Trophoblast cell (in vitro differentiated cells and primary cell): ENCODE results near the gene DTWD2.

ENCODE experiments used
- DNase-seq, 2 donors: peaks; one replicate each; pipeline ENCODE4 v3.0.0-alpha.2; 2016
- H2AFZ ChIP-seq: 2 replicates; pipeline ENCODE4 v1.6.1; 2013; ENCODE audit warnings: low read length, moderate library complexity, mild to moderate bottlenecking; ENCODE audit not compliant: insufficient read depth, poor library complexity
- H2AK5ac ChIP-seq: 2 replicates; pipeline ENCODE4 v1.6.1; 2013; ENCODE audit warnings: mild to moderate bottlenecking, low read length
- H2BK120ac ChIP-seq: 2 replicates; pipeline ENCODE4 v1.6.1; 2013; ENCODE audit warnings: low read length, mild to moderate bottlenecking, moderate library complexity; ENCODE audit not compliant: insufficient read depth, poor library complexity
- H2BK12ac ChIP-seq: 2 replicates; pipeline ENCODE4 v1.6.1; 2013; ENCODE audit warnings: mild to moderate bottlenecking, low read length, moderate library complexity
- H2BK5ac ChIP-seq: 2 replicates; pipeline ENCODE4 v1.6.1; 2013; ENCODE audit warnings: low read length, low read depth, moderate library complexity, mild to moderate bottlenecking; ENCODE audit not compliant: poor library complexity
- H3K14ac ChIP-seq: 2 replicates; pipeline ENCODE4 v1.6.1; 2013; ENCODE audit warnings: mild to moderate bottlenecking, low read length
- H3K18ac ChIP-seq: 2 replicates; pipeline ENCODE4 v1.6.1; 2013; ENCODE audit warnings: mild to moderate bottlenecking, low read length
- H3K23ac ChIP-seq: 2 replicates; pipeline ENCODE4 v1.6.1; 2013; ENCODE audit warnings: low read length
- H3K27ac ChIP-seq: 2 replicates; pipeline ENCODE4 v1.5.1; 2013; ENCODE audit warnings: low read depth, mild to moderate bottlenecking, inconsistent platforms, low read length, moderate library complexity
- H3K27me3 ChIP-seq: 2 replicates; pipeline ENCODE4 v1.6.1; 2013; ENCODE audit warnings: inconsistent platforms, mild to moderate bottlenecking, low read length, moderate library complexity; ENCODE audit not compliant: insufficient read depth
- H3K36me3 ChIP-seq, 2 experiments: 1 replicate in 1 of 2; 2 replicates in 1 of 2; pipeline ENCODE4 v1.6.1; 2013; ENCODE audit warnings: low read length in 2 of 2, mild to moderate bottlenecking in 2 of 2, moderate library complexity in 1 of 2; ENCODE audit not compliant: insufficient read depth in 2 of 2, control insufficient read depth in 1 of 2
- H3K4ac ChIP-seq: 2 replicates; pipeline ENCODE4 v1.6.1; 2013; ENCODE audit warnings: low read depth, mild to moderate bottlenecking, low read length, moderate library complexity
- H3K4me1 ChIP-seq, 2 experiments: 1 replicate in 1 of 2; 2 replicates in 1 of 2; pipeline ENCODE4 v1.6.1; 2013; ENCODE audit warnings: low read length in 2 of 2, mild to moderate bottlenecking in 2 of 2, moderate library complexity in 1 of 2; ENCODE audit not compliant: insufficient read depth in 2 of 2, control insufficient read depth in 1 of 2
- H3K4me2 ChIP-seq: 2 replicates; pipeline ENCODE4 v1.6.1; 2013; ENCODE audit warnings: inconsistent platforms, mild to moderate bottlenecking, low read length, moderate library complexity
- H3K4me3 ChIP-seq: 2 replicates; pipeline ENCODE4 v1.5.1; 2013; ENCODE audit warnings: mild to moderate bottlenecking, low read depth, low read length, inconsistent platforms
- H3K79me1 ChIP-seq: one replicate; pipeline ENCODE4 v1.6.1; 2013; ENCODE audit warnings: low read length
- H3K79me2 ChIP-seq: 2 replicates; pipeline ENCODE4 v1.6.1; 2013; ENCODE audit warnings: low read length, mild to moderate bottlenecking; ENCODE audit not compliant: control insufficient read depth, insufficient read depth, poor library complexity
- H3K9ac ChIP-seq: 2 replicates; pipeline ENCODE4 v1.6.1; 2013; ENCODE audit warnings: mild to moderate bottlenecking, low read length
- H3K9me3 ChIP-seq: 2 replicates; pipeline ENCODE4 v1.6.1; 2013; ENCODE audit warnings: low read depth, mild to moderate bottlenecking, control low read depth, inconsistent platforms, low read length; ENCODE audit not compliant: insufficient read depth
- H4K12ac ChIP-seq: 2 replicates; pipeline ENCODE4 v1.6.1; 2013; ENCODE audit warnings: low read depth, mild to moderate bottlenecking, low read length, moderate library complexity
- H4K8ac ChIP-seq: 2 replicates; pipeline ENCODE4 v1.6.1; 2013; ENCODE audit warnings: low read depth, mild to moderate bottlenecking, low read length, moderate library complexity
- H4K91ac ChIP-seq: one replicate; pipeline ENCODE4 v1.6.1; 2013; ENCODE audit warnings: low read depth, mild to moderate bottlenecking, low read length, moderate library complexity
- WGBS: extraction: QIAGEN DNeasy Blood & Tissue Kit; methylation state at CpG from one replicate; pipeline ENCODE4 v1.1.7; 2013; ENCODE audit warnings: missing lambda C conversion rate; ENCODE audit not compliant: insufficient read length, insufficient coverage; ENCODE audit errors: extremely low coverage; 5-methylcytosine and 5-hydroxymethylcytosine counted together

The DTWD2 gene

DNA sequence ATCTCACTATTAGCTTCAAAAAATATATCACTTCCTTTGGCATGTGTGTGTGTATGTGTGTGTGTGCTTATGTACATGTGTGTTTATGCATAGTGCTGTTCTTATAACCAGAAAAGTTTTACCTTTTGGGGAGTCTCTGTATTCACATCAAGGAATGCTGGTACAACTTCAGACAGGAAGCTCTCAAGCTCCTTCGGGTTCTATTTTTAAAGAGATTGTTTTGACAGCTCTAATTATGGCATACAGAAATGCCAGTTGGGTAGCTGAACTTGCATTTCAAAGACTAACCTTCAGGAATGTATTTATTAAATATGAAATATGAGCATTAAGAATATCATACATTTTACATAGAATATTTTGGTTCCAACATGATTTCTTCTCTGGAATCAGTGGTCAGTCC is 163.1 kb downstream of the DTWD2 start:
- Histone ChIP-seq H3K4ac (no peak overlapping the region), H3K27ac (no peak overlapping the region), H4K8ac (no peak overlapping the region), H3K9ac (no peak overlapping the region), H3K18ac (no peak overlapping the region), H2BK5ac (no peak overlapping the region), H3K23ac (no peak overlapping the region), H2BK120ac (no peak overlapping the region), H3K27me3 (no peaks in the 10 kb centered on the region), H3K9me3 (no peaks in the 10 kb centered on the region), H2AK5ac (no peak overlapping the region), H2AFZ (no peak overlapping the region), H3K4me3 (no peak overlapping the region), H4K91ac (no peak overlapping the region), H3K36me3 (no peaks in the 10 kb centered on the region), H3K79me1 (no peaks in the 10 kb centered on the region), H4K12ac (no peak overlapping the region), H3K14ac (no peak overlapping the region), H3K4me2 (no peak overlapping the region), H3K79me2 (no peaks in the 10 kb centered on the region), H3K4me1 (no peaks in the 10 kb centered on the region), H2BK12ac (no peak overlapping the region)
- DNase-seq = no peak
- WGBS = no CpG with 5 or more reads among the region's 1 CpG

DNA sequence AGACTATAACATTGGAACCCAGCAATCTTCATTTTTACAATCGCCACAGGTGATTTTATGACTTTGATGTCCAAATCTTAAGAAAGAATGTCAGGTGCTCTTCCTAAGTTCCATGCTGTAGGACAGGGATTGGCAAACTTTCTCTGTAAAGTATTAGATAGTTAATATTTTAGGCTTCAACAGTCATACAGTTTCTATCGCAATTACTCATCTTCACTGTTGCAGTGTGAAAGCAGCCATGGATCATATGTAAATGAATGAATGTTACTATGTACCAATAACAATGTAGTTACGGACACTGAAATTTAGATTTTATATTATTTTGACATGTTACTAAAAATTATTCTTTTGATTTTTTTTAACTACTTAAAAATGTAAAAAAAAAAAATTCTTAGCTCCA is 169.7 kb downstream of the DTWD2 start:
- H4K12ac ChIP-seq = no peak overlapping the region
- H3K14ac ChIP-seq = no peak overlapping the region
- no peaks in the 10 kb centered on the region for H3K79me1 ChIP-seq
- H3K4me1 ChIP-seq = no peaks in the 10 kb centered on the region
- no peak overlapping the region for H3K23ac ChIP-seq
- no peak overlapping the region for H2AK5ac ChIP-seq
- H2AFZ ChIP-seq = no peak overlapping the region
- no peak overlapping the region for H3K27ac ChIP-seq
- no peaks in the 10 kb centered on the region for H3K27me3 ChIP-seq
- WGBS = no CpG with 5 or more reads among the region's 3 CpGs
- H4K8ac ChIP-seq = no peak overlapping the region
- DNase-seq = no peak
- no peak overlapping the region for H2BK5ac ChIP-seq
- no peak overlapping the region for H3K18ac ChIP-seq
- H3K9ac ChIP-seq = no peak overlapping the region
- no peaks in the 10 kb centered on the region for H3K9me3 ChIP-seq
- H3K4me3 ChIP-seq = no peak overlapping the region
- H4K91ac ChIP-seq = no peak overlapping the region
- no peak overlapping the region for H2BK12ac ChIP-seq
- no peak overlapping the region for H2BK120ac ChIP-seq
- H3K36me3 ChIP-seq = no peaks in the 10 kb centered on the region
- H3K79me2 ChIP-seq = no peaks in the 10 kb centered on the region
- no peak overlapping the region for H3K4ac ChIP-seq
- H3K4me2 ChIP-seq = no peak overlapping the region

- DNase-seq = no peak
- Histone ChIP-seq H3K36me3 (no peaks in the 10 kb centered on the region), H3K9ac (no peak overlapping the region), H3K4ac (no peak overlapping the region), H3K23ac (no peak overlapping the region), H2BK120ac (no peak overlapping the region), H4K12ac (no peak overlapping the region), H3K4me3 (no peak overlapping the region), H4K8ac (no peak overlapping the region), H4K91ac (no peak overlapping the region), H2AK5ac (no peak overlapping the region), H3K27ac (no peak overlapping the region), H3K27me3 (no peaks in the 10 kb centered on the region), H3K18ac (no peak overlapping the region), H3K4me1 (no peaks in the 10 kb centered on the region), H3K79me2 (no peaks in the 10 kb centered on the region), H2BK12ac (no peak overlapping the region), H2BK5ac (no peak overlapping the region), H3K9me3 (peaks cover 3% of the 10 kb centered on the region), H2AFZ (no peak overlapping the region), H3K79me1 (no peaks in the 10 kb centered on the region), H3K4me2 (no peak overlapping the region), H3K14ac (no peak overlapping the region)
- no CpG with 5 or more reads among the region's 2 CpGs for WGBS
Measured at GRCh38 chr5:118808441-118808840, 179.9 kb downstream of the DTWD2 start.

DNA sequence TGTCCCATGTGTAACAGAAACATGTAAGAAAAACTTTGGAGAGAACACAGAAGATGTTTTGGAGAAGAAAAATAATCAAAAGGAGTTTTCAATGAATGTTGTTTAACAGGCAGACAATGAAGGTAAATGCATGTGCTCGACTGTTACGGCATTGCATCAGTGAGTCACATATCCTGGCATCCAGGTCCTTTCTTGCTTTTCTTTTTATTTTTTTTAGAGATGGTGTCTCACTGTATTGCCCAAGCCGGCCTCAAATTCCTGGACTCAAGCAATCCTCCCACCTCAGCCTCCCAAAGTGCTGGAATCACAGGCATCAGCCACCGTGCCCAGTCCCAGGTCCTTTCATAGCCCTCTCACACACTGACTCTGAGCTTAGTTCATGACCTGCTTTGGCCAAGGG is 181.8 kb downstream of the DTWD2 start:
- no peak overlapping the region for H4K12ac ChIP-seq
- no peak overlapping the region for H2BK5ac ChIP-seq
- H3K27me3 ChIP-seq = no peaks in the 10 kb centered on the region
- H3K79me2 ChIP-seq = no peaks in the 10 kb centered on the region
- no peak overlapping the region for H2BK12ac ChIP-seq
- no peak overlapping the region for H3K4me3 ChIP-seq
- no peak overlapping the region for H3K4me2 ChIP-seq
- H3K18ac ChIP-seq = no peak overlapping the region
- H2AFZ ChIP-seq = no peak overlapping the region
- H3K9me3 ChIP-seq = peaks cover 3% of the 10 kb centered on the region
- H3K27ac ChIP-seq = no peak overlapping the region
- H2BK120ac ChIP-seq = no peak overlapping the region
- H3K79me1 ChIP-seq = no peaks in the 10 kb centered on the region
- no peak overlapping the region for H3K4ac ChIP-seq
- no peak overlapping the region for H4K8ac ChIP-seq
- no peak overlapping the region for H2AK5ac ChIP-seq
- DNase-seq = peak; percentile 54 to 68
- H3K14ac ChIP-seq = no peak overlapping the region
- H4K91ac ChIP-seq = no peak overlapping the region
- H3K23ac ChIP-seq = no peak overlapping the region
- H3K36me3 ChIP-seq = no peaks in the 10 kb centered on the region
- no peaks in the 10 kb centered on the region for H3K4me1 ChIP-seq
- WGBS = no CpG with 5 or more reads among the region's 4 CpGs
- no peak overlapping the region for H3K9ac ChIP-seq
